ENCODE measurements around the gene NUP93.

DNA sequence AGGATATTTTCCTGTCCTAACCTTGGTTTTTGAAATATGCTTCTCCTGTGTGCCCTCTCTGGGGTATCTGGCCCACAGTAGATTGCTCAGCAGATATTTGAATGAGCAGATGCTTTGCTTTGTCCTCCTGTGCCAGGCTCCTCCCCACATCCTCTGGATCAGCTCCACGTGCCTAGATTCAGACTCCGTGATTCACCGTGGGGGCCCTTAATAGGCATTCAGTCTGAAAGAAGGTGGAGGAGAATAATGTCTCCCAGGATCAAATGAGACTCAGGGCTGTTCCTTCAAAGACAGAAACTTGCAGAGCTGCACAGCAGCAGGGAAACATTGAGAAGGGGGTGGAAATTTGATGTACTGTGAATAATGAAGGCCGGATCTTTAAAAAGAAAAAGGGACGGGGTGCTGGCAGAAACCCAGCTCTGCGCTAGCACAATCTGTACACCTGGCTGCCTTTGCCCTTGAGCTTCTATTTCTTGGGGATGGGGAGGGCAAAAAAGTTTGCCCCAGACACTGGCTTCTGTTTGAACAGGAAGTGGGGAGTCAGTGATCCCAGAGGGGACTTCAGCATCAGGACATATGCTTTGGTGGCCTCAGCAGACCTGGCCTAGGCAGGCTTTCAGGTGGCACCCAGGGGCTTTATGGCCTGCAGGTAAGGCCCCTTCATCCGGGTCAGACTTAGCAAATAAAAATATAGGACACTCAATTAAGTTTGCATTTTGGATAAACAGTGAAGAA is 119.2 kb downstream of the NUP93 start:
- TF ChIP-seq EZH2 (IDR thresholded peaks at IDR 0.05) (no peak), POLR2AphosphoS5 (IDR thresholded peaks at IDR 0.05; ENCODE audit: borderline replicate concordance, low read depth, low read length) (no peak), FOXP2 (optimal IDR thresholded peaks at IDR 0.05; ENCODE audit: control extremely low read depth, extremely low read length, insufficient read depth) (no peak)
